Measurements from ENCODE around the gene TLE2.

DNA sequence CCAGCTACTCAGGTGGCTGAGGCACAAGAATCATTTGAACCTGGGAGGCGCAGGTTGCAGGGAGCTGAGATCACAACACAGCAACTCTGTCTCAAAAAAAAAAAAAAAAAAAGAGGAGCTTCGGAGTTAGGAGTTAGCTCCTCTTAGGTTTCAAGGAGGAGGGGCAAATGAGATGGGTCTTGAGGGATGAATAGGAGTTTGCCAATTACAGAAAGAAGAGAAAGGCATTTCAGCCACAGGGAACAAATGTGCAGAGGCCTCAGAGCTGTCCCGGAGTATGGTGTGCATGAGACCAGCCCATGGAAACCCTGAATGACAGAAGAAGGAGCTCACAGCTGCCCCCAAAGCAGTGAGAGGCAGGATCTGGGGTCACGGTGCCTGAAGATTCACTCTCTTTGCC is 24.6 kb downstream of the TLE2 start:
- TF ChIP-seq EZH2 (IDR thresholded peaks at IDR 0.05; ENCODE audit: low read length, unreplicated experiment) (no peak), CTCF (conservative IDR thresholded peaks at IDR 0.05; ENCODE audit: low read depth, low read length) (no peak)
